Heart right ventricle (tissue), 16 donors: ENCODE data around the gene COL15A1. TPM values are rescaled to one million over a fixed set of nuclear protein-coding genes. Genes with fewer than 3 reads are reported as not detected.
A peak's percentile ranks its signal among the peaks of the same experiment; 100 is the strongest.

Source experiments
- ATAC-seq, 8 donors: fragments of 200-7000 bp; cut with Tn5 transposase; one replicate each; pipeline ENCODE4 v1.9.1; 2020; ENCODE audit warnings: mild to moderate bottlenecking in 8 of 8, moderate library complexity in 8 of 8, moderate number of reproducible peaks in 1 of 8
- DNase-seq, 2 donors: peaks; one replicate each; pipeline ENCODE4 v3.0.0-alpha.2; 2020
- H3K27ac ChIP-seq, 10 donors: fragments of 200-600 bp; sonication (generic) in 2 of 10; one replicate each; pipeline versions ENCODE4 v1.5.0 to v1.8.0; 2020 to 2022; ENCODE audit warnings: mild to moderate bottlenecking in 3 of 10
- H3K27me3 ChIP-seq, 7 donors: fragments of 200-600 bp; one replicate each; pipeline ENCODE4 v1.8.0; 2021 to 2022; ENCODE audit warnings: mild to moderate bottlenecking in 2 of 7
- H3K36me3 ChIP-seq, 9 donors: fragments of 200-600 bp; sonication (generic) in 1 of 9; one replicate each; pipeline versions ENCODE4 v1.5.0 to v1.8.0; 2020 to 2022; ENCODE audit warnings: mild to moderate bottlenecking in 2 of 9
- H3K4me1 ChIP-seq, 9 donors: fragments of 200-600 bp; sonication (generic) in 1 of 9; one replicate each; pipeline versions ENCODE4 v1.5.0 to v1.8.0; 2020 to 2022; ENCODE audit warnings: mild to moderate bottlenecking in 4 of 9
- H3K4me3 ChIP-seq, 10 donors: fragments of 200-600 bp; sonication (generic) in 2 of 10; one replicate each; pipeline versions ENCODE4 v1.5.0 to v1.8.0; 2020 to 2022; ENCODE audit warnings: mild to moderate bottlenecking in 7 of 10, moderate library complexity in 2 of 10
- H3K9me3 ChIP-seq, 11 donors: fragments of 200-600 bp in 10 of 11; sonication (generic) in 2 of 11; one replicate each; pipeline versions ENCODE4 v1.5.0 to v1.8.0; 2013 to 2022; ENCODE audit warnings: mild to moderate bottlenecking in 2 of 11, control low read depth in 1 of 11, moderate library complexity in 1 of 11
- WGBS, 2 donors: extraction: QIAGEN DNeasy Blood & Tissue Kit; methylation state at CpG; one replicate each; pipeline ENCODE4 v1.1.7; 2013; ENCODE audit warnings: inconsistent platforms in 1 of 2; 5-methylcytosine and 5-hydroxymethylcytosine counted together
- intact Hi-C, 10 donors: fragments of 100-400 bp; cut with DNase I; formaldehyde crosslinking; loops; one replicate each; pipeline versions ENCODE4 v1.11.1 to v1.14.2; 2022
- polyA plus RNA-seq, 2 donors: library from polyadenylated mRNA; stranded (reverse); fragments of 200-250 nt; gene quantifications; one replicate each; pipeline ENCODE4 v1.2.3, GENCODE V29; 2013
- total RNA-seq, 10 donors: library from RNA; stranded (reverse); fragmentation: NEBNext Ultra II Directional in 3 of 10; extraction: Animal tissue kit (Norgen Biotek cat#: 25700) in 3 of 10; gene quantifications; one replicate each; pipeline versions ENCODE4 v1.2.1 to v1.2.4, GENCODE V29; 2021 to 2023
- TF ChIP-seq, protein P1 (sequence below), 9 donors: fragments of 200-600 bp; sonication (generic) in 2 of 9; IDR thresholded peaks; one replicate each; pipeline versions ENCODE4 v1.5.0 to v1.8.0; 2021 to 2022; ENCODE audit warnings: antibody characterized with exemption in 9 of 9, mild to moderate bottlenecking in 5 of 9, moderate library complexity in 1 of 9
- donor health status: Arrhythmogenic right ventricular cardiomyopathy.
- donor health status: ischemic (EF 13 %, LVEDD 7.1; RV severe dilation, severe dysfunction).
- donor health status: healthy with polysubstance abuse.
- donor health status: DM: no; HTN: yes; CAD: no.
- donor health status: DM: no; HTN: no; CAD: no.
- donor health status: ischemic (EF 25% LVEDD 6.9; RV normal size, moderate dysfunction).
- donor health status: ischemic (EF 25% LVEDD 5.7; RV mildly dilated, moderate dysfunction).
- donor health status: healthy.
- donor health status: DM: yes; HTN: yes; CAD: no.
- donor health status: Ischemic cardiomyopathy.
- donor health status: ischemic (EF 35%, LVEDD 5.7; RV mildly dilated, moderate dysfunction).
- donor health status: nonischemic (EF 11% LVEDD 7.7; RV severe dilation, severe dysfunction).
- donor health status: DM: yes; HTN: yes; CAD: no.
- donor health status: PGD.
- donor health status: ischemic (EF 29% LVEDD 5.4; RV normal size, mild dysfunction).
- donor health status: nonischemic (EF 23%, LVEDD 6.1; RV moderate dilation, normal function).

The COL15A1 gene
- total and polyA plus RNA-seq, 12 donors = 25.6 to 64.8 (median 51.0) TPM

DNA sequence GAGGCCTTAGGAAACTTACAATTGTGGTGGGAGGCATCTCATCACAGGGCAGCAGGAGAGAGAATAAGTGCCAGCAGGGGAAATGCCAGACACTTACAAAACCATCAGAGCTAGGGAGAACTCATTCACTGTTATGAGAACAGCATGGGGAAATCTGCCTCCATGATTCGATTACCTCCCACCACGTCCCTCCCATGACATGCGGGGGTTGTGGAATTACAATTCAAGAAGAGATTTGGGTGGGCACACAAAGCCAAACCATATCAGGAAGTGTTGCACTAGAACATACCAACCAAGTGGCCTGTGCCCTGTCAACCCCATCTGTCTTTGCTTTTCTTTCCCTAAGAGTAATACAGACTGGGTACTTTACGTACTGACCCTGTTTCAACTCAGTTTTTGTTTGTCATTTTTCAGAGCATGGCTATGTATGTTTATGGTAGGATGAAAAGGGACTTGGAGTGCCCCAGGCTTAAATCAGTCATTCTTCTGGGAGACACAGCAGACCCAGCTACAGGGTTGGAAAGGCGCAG lies 102.9 kb downstream of the COL15A1 start:
- Histone ChIP-seq H3K9me3 (peaks cover 0 to 12% (median 0%) of the 10 kb centered on the region in 11 donors), H3K4me1 (peaks cover 0 to 21% (median 12%) of the 10 kb centered on the region in 9 donors), H3K36me3 (peaks cover 0 to 100% (median 14%) of the 10 kb centered on the region in 9 donors), H3K27ac (peak overlapping the region in 2 of 10 donors; percentile 19 to 41), H3K27me3 (peaks cover 0 to 45% (median 0%) of the 10 kb centered on the region in 7 donors), H3K4me3 (no peak overlapping the region)
- intact Hi-C loops = loop anchor here in 1 of 10 donors (10.0 kb wide), 1 partner anchor 48 kb away; no protein-coding TSS in a partner anchor
- WGBS, 2 donors = 90 to 96% methylated on average over 5 of the region's 5 CpGs
- TF ChIP-seq, protein P1, sequence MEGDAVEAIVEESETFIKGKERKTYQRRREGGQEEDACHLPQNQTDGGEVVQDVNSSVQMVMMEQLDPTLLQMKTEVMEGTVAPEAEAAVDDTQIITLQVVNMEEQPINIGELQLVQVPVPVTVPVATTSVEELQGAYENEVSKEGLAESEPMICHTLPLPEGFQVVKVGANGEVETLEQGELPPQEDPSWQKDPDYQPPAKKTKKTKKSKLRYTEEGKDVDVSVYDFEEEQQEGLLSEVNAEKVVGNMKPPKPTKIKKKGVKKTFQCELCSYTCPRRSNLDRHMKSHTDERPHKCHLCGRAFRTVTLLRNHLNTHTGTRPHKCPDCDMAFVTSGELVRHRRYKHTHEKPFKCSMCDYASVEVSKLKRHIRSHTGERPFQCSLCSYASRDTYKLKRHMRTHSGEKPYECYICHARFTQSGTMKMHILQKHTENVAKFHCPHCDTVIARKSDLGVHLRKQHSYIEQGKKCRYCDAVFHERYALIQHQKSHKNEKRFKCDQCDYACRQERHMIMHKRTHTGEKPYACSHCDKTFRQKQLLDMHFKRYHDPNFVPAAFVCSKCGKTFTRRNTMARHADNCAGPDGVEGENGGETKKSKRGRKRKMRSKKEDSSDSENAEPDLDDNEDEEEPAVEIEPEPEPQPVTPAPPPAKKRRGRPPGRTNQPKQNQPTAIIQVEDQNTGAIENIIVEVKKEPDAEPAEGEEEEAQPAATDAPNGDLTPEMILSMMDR (IDR thresholded peaks at IDR 0.05) = no peak
- ATAC-seq (no peak), DNase-seq (no peak)

DNA sequence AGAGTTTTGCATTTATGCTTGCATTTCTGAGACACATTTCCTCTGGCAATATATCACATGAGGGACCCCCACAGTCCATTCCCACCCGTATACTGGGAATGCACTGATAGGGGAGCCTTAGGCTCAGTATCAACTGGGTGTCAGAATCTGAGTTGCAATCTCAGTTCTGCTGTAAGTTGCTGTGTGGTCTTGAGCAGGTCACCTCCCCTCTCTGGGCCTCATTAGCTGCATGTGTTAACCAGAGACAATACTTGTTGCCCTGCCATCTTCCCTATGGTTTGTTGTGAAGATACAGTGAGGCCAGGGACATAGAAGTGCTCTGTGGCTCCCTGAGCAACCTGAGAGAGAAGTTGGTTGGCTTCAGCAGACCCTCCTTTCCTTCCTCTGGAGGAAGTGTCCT lies 105.5 kb downstream of the COL15A1 start:
- Histone ChIP-seq H3K4me1 (peaks cover 0 to 23% (median 0%) of the 10 kb centered on the region in 9 donors), H3K9me3 (peaks cover 0 to 10% (median 0%) of the 10 kb centered on the region in 11 donors), H3K36me3 (peaks cover 0 to 100% (median 14%) of the 10 kb centered on the region in 9 donors), H3K27ac (no peak overlapping the region), H3K27me3 (peaks cover 0 to 41% (median 0%) of the 10 kb centered on the region in 7 donors), H3K4me3 (no peak overlapping the region)
- DNase-seq = no peak
- TF ChIP-seq, protein P1 (IDR thresholded peaks at IDR 0.05) = no peak
- WGBS, 2 donors = 78 to 93% methylated on average over 1 of the region's 1 CpG
- intact Hi-C loops = loop anchor here in 1 of 10 donors (10.0 kb wide), 1 partner anchor 46 kb away; no protein-coding TSS in a partner anchor
- ATAC-seq = no peak

DNA sequence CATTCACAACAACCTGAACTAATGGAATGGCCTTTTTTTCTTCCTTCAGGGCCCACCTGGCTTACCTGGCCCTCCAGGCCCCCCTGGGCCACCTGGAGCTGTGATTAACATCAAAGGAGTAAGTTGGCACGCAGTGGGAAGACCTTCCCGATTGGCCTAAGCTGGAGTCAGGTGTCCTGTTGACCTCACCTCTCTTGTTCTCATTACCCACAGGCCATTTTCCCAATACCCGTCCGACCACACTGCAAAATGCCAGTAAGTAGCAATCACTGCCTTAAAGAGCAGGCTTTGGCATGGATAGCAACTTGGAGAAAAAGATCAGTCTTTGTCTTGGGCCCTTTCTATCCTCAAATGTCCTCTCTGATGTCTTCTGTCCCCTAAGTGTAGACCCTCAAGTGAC lies 105.9 kb downstream of the COL15A1 start:
- Histone ChIP-seq H3K4me1 (peaks cover 0 to 23% (median 0%) of the 10 kb centered on the region in 9 donors), H3K27me3 (peaks cover 0 to 41% (median 0%) of the 10 kb centered on the region in 7 donors), H3K36me3 (peaks cover 0 to 100% (median 11%) of the 10 kb centered on the region in 9 donors), H3K27ac (no peak overlapping the region), H3K4me3 (no peak overlapping the region), H3K9me3 (peaks cover 0 to 7% (median 0%) of the 10 kb centered on the region in 11 donors)
- intact Hi-C loops = loop anchor here in 1 of 10 donors (10.0 kb wide), 1 partner anchor 45 kb away; no protein-coding TSS in a partner anchor
- TF ChIP-seq, protein P1 (IDR thresholded peaks at IDR 0.05) = no peak
- no peak for ATAC-seq
- DNase-seq = no peak
- 84 to 95% methylated on average over 4 of the region's 4 CpGs for WGBS, 2 donors

GRCh38 chr9:99050292-99050911 lies 106.7 kb downstream of the COL15A1 start:
- peak in 1 of 8 donors; percentile 5 for ATAC-seq
- intact Hi-C loops = no loop called here
- TF ChIP-seq, protein P1 (IDR thresholded peaks at IDR 0.05) = no peak
- H3K27me3 ChIP-seq = peaks cover 0 to 33% (median 0%) of the 10 kb centered on the region in 7 donors
- H3K9me3 ChIP-seq = no peaks in the 10 kb centered on the region
- peaks cover 0 to 23% (median 0%) of the 10 kb centered on the region in 9 donors for H3K4me1 ChIP-seq
- peaks cover 0 to 100% (median 18%) of the 10 kb centered on the region in 9 donors for H3K36me3 ChIP-seq
- 82 to 83% methylated on average over 10 of the region's 10 CpGs for WGBS, 2 donors
- no peak overlapping the region for H3K27ac ChIP-seq
- H3K4me3 ChIP-seq = no peak overlapping the region
- DNase-seq = no peak
